Esophagus muscularis mucosa (tissue), 4 donors: Measurements from ENCODE around the gene TMEM86B. TPM values are rescaled to one million over a fixed set of nuclear protein-coding genes. Genes with fewer than 3 reads are reported as not detected.

Experiments
- DNase-seq: peaks from one replicate; pipeline ENCODE4 v3.0.0-alpha.2; 2017; ENCODE audit errors: extremely low spot score
- H3K27ac ChIP-seq, 4 donors: fragments of 200-600 bp; sonication (generic); replicated peaks in 1 of 4; 1 replicate in 3 of 4; 2 replicates in 1 of 4; pipeline ENCODE4 v1.5.1; 2016 to 2019; ENCODE audit warnings: mild to moderate bottlenecking in 1 of 4
- H3K27me3 ChIP-seq, 4 donors: fragments of 200-600 bp; sonication (generic); one replicate each; pipeline versions ENCODE4 v1.5.1 to v1.6.0; 2016 to 2019
- H3K36me3 ChIP-seq, 4 donors: fragments of 200-600 bp; sonication (generic); one replicate each; pipeline ENCODE4 v1.5.1; 2016 to 2019
- H3K4me1 ChIP-seq, 4 donors: fragments of 200-600 bp; sonication (generic); one replicate each; pipeline ENCODE4 v1.5.1; 2016 to 2019
- H3K4me3 ChIP-seq, 4 donors: fragments of 200-600 bp; sonication (generic); 1 replicate in 2 of 4; 2 replicates in 2 of 4; pipeline ENCODE4 v1.5.1; 2016 to 2019; ENCODE audit warnings: mild to moderate bottlenecking in 4 of 4, moderate library complexity in 1 of 4
- H3K9me3 ChIP-seq, 4 donors: fragments of 200-600 bp; sonication (generic); 1 replicate in 3 of 4; 2 replicates in 1 of 4; pipeline ENCODE4 v1.5.1; 2016 to 2019
- CTCF ChIP-seq, 3 experiments: fragments of 200-600 bp in 2 of 3; fragments of 450-650 bp in 1 of 3; sonication (generic) in 2 of 3; IDR thresholded peaks; one replicate each; pipeline ENCODE4 v1.5.1; 2017 to 2019; ENCODE audit warnings: antibody characterized with exemption in 3 of 3, mild to moderate bottlenecking in 2 of 3, moderate library complexity in 1 of 3
- EP300 ChIP-seq: sonication (generic); formaldehyde crosslinking; IDR thresholded peaks from one replicate; pipeline ENCODE4 v1.6.1; 2017; ENCODE audit warnings: antibody characterized with exemption
- POLR2A ChIP-seq: fragments of 450-650 bp; IDR thresholded peaks from one replicate; pipeline ENCODE4 v1.6.1; 2017; ENCODE audit warnings: antibody characterized with exemption, moderate library complexity, mild to moderate bottlenecking, low read depth
- POLR2AphosphoS5 ChIP-seq, 2 donors: sonication (generic); formaldehyde crosslinking; IDR thresholded peaks; one replicate each; pipeline ENCODE4 v1.6.1; 2017; ENCODE audit warnings: antibody characterized with exemption in 2 of 2
- WGBS: methylation state at CpG from one replicate; pipeline ENCODE4 v1.1.5; 2018; 5-methylcytosine and 5-hydroxymethylcytosine counted together
- intact Hi-C: fragments of 100-400 bp; cut with DNase I; formaldehyde crosslinking; loops from one replicate; pipeline ENCODE4 v1.15.1; 2023
- total RNA-seq, 4 donors: library from RNA; depleted of rRNA; stranded (reverse); fragments of >200 nt; gene quantifications; one replicate each; pipeline versions ENCODE4 v1.1.0 to v1.2.1, GENCODE V29; 2016

The TMEM86B gene
- total RNA-seq, 4 donors from 2014 or later = 1.7 to 2.8 (median 2.4) TPM

- intact Hi-C loops = no loop called here
- 88% methylated on average over 7 of the region's 7 CpGs for WGBS
- Histone ChIP-seq H3K27me3 (peaks cover 0 to 66% (median 2%) of the 10 kb centered on the region in 4 donors), H3K9me3 (peaks cover 0 to 11% (median 7%) of the 10 kb centered on the region in 4 donors), H3K27ac (no peak overlapping the region), H3K4me1 (peaks cover 17 to 33% (median 26%) of the 10 kb centered on the region in 4 donors), H3K36me3 (no peaks in the 10 kb centered on the region), H3K4me3 (no peak overlapping the region)
- TF ChIP-seq EP300 = no peak
- no peak for DNase-seq
These were observed 15.0 kb downstream of the TMEM86B start for GRCh38 chr19:55213547-55213946.

GRCh38 chr19:55212447-55212846 lies 16.1 kb downstream of the TMEM86B start:
- intact Hi-C loops = no loop called here
- Histone ChIP-seq H3K9me3 (peaks cover 0 to 11% (median 7%) of the 10 kb centered on the region in 4 donors), H3K4me1 (peaks cover 17 to 33% (median 26%) of the 10 kb centered on the region in 4 donors), H3K27ac (no peak overlapping the region), H3K27me3 (peaks cover 0 to 66% (median 2%) of the 10 kb centered on the region in 4 donors), H3K4me3 (no peak overlapping the region), H3K36me3 (no peaks in the 10 kb centered on the region)
- no peak for DNase-seq
- TF ChIP-seq CTCF (IDR thresholded peaks at IDR 0.05) (no peak), EP300 (no peak), POLR2AphosphoS5 (IDR thresholded peaks at IDR 0.05) (no peak), POLR2A (no peak)
- WGBS = 90% methylated on average over 2 of the region's 3 CpGs

- no peak for DNase-seq
- TF ChIP-seq EP300 (no peak), POLR2A (no peak), CTCF (IDR thresholded peaks at IDR 0.05) (no peak), POLR2AphosphoS5 (IDR thresholded peaks at IDR 0.05) (no peak)
- H3K4me1 ChIP-seq = peaks cover 14 to 29% (median 25%) of the 10 kb centered on the region in 4 donors
- no peaks in the 10 kb centered on the region for H3K36me3 ChIP-seq
- H3K27ac ChIP-seq = no peak overlapping the region
- H3K27me3 ChIP-seq = peaks cover 0 to 58% (median 0%) of the 10 kb centered on the region in 4 donors
- WGBS = 65% methylated on average over 17 of the region's 17 CpGs
- intact Hi-C loops = no loop called here
- H3K9me3 ChIP-seq = peaks cover 0 to 11% (median 7%) of the 10 kb centered on the region in 4 donors
- no peak overlapping the region for H3K4me3 ChIP-seq
These were observed 18.7 kb downstream of the TMEM86B start for GRCh38 chr19:55209693-55210472.

- Histone ChIP-seq H3K4me1 (peaks cover 14 to 29% (median 25%) of the 10 kb centered on the region in 4 donors), H3K27ac (no peak within 1 kb of the TSS), H3K36me3 (no peaks in the 10 kb centered on the region), H3K9me3 (peaks cover 0 to 11% (median 7%) of the 10 kb centered on the region in 4 donors), H3K4me3 (no peak within 1 kb of the TSS), H3K27me3 (peaks cover 0 to 58% (median 0%) of the 10 kb centered on the region in 4 donors)
- TF ChIP-seq CTCF (IDR thresholded peaks at IDR 0.05) = no peak
- TF ChIP-seq POLR2AphosphoS5 (IDR thresholded peaks at IDR 0.05) = no peak
- no peak for TF ChIP-seq POLR2A
- DNase-seq = no peak
- intact Hi-C loops = no loop called here
- 71% methylated on average over 13 of the region's 18 CpGs for WGBS
These were observed 19.5 kb downstream of the TMEM86B start, which contains the start of gene PTPRH for GRCh38 chr19:55208880-55209692. Gene PTPRH, minus strand, starts transcription at chr19:55209501. Its CDS starts 68 bp downstream, at chr19:55209433.
